GM18907 (cell line): Measurements from ENCODE around the gene SCD5.
A peak's percentile ranks its signal among the peaks of the same experiment; 100 is the strongest.
"Not testable (repeated sequence)": the region's sequence is repeated elsewhere in the genome, so short reads cannot be mapped to it uniquely, and the experiment has no call there.

Source experiments
- ATAC-seq: cut with Tn5 transposase; IDR thresholded peaks from one replicate; pipeline ENCODE4 v1.9.1; 2021; ENCODE audit warnings: mild to moderate bottlenecking, moderate library complexity; ENCODE audit not compliant: unreplicated experiment

Gene SCD5

GRCh38 chr4:82798168-82799005 lies at the start of gene SCD5:
TSS of gene SCD5 (minus strand) at chr4:82798796. CDS start at chr4:82798537, 259 bp downstream.
- ATAC-seq, result peak; percentile 91

DNA sequence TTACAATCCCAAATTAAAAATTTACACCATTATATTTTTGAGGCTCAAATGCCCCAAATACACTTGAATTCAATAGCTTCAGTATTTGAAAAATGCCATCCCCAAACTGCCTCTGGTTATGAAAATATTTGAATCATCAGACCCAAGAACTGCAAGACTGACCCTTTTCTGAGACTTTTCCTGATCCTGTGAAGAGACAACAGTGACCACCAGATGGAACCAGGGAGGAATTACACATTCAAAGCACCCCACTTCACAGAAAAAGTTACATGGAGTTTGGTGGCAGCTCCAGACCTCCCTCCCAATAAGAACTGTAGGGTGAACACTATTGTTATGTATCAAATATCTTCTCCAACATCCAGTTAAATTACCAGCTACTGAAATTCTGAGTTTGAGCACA lies 44.0 kb upstream of the SCD5 start:
- no peak for ATAC-seq

- ATAC-seq, result no peak
Observed at GRCh38 chr4:82839624-82840023, 41.0 kb upstream of the SCD5 start.

GRCh38 chr4:82833696-82834313 lies 35.2 kb upstream of the SCD5 start:
- no peak for ATAC-seq

GRCh38 chr4:82833060-82833459 lies 34.5 kb upstream of the SCD5 start:
- ATAC-seq, result not testable (repeated sequence)

DNA sequence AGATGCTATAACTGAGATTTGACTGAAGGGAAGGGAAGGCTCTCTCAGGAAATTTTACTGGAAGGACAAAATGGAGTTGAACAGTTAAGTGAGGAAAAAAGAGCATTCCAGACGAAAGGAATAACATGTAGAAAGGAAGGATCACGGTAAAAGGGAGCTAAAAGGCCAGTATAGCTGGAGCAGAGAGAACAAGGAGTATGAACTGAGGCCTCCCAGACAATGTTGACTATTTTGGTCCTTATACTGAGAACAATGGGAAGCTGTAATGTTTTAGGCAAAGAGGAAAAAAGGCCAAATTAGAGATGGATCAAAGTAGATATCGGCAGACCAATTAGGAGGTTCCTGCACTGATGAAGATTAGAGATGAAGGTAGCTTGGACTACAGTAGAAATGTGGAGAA lies 26.8 kb upstream of the SCD5 start:
- ATAC-seq, result no peak

DNA sequence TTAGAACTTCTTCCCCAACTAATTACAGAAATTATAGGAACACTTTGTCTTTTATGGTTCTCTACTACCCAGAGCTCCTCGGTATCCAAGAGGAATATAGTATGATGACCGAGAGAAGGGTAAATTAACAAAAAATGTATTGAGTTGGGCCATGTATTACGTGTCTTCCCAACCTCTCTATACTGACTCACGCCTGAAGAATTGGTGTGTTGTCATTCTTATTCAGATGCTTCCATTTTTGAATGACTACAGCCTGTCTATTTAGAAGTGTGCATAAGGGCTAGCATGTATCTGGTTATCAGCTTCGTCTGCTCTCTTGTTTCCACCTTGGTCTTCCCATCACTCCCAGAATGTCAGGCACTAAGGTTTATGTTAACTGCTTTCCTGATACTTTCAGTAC lies 24.5 kb upstream of the SCD5 start:
- ATAC-seq, result no peak

DNA sequence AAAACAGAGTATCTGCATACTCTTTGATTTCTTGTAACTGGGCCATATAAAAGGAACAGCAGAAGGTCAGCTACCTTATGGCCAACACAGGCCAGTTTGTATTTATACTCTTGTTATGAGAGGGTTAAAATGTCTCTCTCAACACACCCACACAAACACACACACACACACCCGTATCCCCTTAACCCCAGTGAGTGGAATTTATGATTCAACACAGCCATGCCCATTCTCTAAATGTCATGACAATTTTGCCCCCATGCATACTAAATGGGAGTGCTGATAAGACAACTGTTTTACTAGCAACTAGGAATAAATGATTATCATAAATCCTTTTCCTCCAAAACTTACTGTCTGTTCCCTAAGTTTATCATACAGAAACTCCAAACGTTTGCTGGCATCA lies 22.1 kb upstream of the SCD5 start:
- ATAC-seq, result no peak

DNA sequence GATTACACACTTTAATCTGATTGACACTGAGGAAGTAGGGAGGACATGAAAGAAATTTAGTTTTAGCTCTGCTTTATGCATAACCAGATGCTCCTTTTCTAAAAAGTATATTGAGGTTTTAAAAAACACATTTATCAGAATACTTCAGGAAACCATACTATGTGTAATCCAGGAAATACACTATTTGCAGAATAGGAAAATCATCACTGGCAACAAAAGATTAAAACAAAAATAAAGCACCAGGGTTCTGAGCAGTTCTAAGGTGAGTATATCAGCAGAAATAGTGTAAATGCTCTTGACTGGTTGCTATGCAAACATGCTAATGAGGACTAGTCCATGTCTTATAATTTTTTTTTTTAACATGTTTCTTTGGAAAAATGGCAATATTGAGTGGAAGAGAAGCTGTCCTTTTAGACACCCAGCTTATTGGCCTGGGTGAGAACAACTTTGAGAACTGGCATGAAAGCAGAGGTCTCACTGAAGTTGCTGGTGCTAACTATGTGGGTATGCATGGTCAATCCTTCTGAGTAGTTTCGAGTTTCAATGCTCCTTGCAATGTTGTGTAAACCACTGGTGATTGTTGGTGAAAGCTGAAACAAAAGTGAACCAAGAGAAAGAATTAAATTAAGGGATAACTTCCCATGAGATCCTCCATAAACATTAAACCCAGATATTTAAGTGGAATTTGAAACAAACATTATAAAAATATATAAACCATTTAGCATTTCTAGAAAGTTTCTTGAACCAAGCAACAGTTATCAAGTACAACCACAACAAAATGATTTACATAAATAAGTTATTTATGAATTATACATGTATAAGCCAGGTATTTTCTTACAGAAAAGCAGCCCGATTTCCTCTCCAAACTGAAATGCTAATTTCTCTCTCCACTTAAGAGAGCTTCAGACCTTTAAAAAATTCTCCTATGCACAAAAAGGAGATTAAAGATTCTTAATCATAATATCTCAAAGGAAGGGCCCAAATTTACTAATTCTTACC lies 20.4 kb upstream of the SCD5 start:
- peak; percentile 81 for ATAC-seq

- ATAC-seq, result not testable (repeated sequence)
Observed at GRCh38 chr4:82816874-82817273, 18.3 kb upstream of the SCD5 start.

DNA sequence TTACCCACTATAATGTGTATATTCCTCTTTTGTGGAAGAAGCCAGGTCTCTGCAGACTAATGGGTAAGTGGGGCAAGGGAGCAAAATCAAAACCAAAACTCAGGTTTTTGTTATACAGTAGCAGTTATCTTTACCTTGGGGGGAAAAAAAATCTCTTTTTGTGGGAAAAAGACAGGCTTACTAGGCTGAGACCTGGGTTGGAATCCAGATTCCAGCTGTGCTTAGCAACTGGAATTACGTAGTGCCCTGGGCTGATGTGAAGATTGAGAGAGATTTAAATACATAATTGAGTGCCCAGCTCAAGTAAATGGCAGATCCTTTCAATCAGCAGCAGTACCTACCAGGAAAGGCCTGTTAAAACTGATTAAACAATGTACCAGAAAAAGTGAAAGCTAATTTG lies 15.4 kb upstream of the SCD5 start:
- no peak for ATAC-seq

GRCh38 chr4:82811838-82812341 lies 13.3 kb upstream of the SCD5 start:
- no peak for ATAC-seq

GRCh38 chr4:82811392-82811791 lies 12.8 kb upstream of the SCD5 start:
- no peak for ATAC-seq

DNA sequence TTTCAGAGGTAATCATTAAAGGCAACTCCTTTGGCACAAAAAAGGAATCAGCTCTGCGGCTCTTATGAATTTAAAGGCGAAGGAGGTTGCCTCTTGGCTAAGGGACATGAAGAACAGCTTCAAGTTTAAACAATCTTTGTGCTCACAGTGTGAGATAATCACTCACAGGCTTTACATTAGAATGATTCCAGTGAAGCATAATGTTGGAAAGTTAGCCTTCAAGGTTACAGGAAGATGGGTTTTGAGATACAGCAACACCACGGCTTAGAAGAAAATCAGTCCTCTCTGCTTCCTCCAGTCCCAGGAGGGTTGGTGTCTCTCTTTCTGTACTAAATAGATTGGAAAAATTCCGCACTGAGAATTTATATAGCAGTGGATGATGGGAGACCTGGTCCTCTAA lies 11.6 kb upstream of the SCD5 start:
- ATAC-seq, result no peak

DNA sequence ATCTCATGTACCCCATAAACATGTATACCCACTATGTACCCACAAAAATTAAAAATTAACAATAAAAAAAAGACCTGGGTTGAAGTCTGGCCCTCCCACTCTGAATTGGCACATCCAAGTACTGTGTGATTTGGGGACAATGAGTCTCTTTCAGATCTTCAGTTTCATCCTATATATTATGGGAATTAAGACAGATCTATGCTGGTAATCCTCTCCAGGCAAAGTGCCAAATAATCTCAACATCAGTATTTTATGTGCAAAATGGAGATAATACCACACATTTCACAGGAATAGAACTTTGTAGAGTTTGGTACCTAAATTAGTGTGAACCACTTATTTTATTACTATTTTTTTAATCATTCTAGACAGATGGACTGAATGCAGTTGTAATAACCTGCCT lies 11.0 kb upstream of the SCD5 start:
- ATAC-seq, result no peak

GRCh38 chr4:82803746-82804145 lies 5.2 kb upstream of the SCD5 start:
- ATAC-seq, result no peak

DNA sequence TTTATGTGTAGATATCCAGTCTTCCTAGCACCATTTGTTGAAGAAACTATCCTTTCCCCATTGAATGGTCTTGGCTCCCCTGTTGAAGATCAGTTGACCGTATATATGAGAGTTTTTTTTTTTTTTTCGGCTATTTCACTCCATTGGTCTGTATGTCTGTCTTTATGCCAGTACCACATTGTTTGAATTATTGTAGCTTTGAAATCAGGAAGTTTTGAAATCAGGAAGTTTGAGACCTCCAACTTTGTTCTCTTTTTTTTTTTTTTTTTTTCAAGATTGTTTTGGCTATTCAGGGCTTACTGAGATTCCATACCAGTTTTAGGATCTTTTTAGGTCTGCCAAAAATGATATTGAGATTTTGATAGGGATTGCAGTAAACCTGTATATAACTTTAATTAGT lies 4.3 kb upstream of the SCD5 start:
- no peak for ATAC-seq

DNA sequence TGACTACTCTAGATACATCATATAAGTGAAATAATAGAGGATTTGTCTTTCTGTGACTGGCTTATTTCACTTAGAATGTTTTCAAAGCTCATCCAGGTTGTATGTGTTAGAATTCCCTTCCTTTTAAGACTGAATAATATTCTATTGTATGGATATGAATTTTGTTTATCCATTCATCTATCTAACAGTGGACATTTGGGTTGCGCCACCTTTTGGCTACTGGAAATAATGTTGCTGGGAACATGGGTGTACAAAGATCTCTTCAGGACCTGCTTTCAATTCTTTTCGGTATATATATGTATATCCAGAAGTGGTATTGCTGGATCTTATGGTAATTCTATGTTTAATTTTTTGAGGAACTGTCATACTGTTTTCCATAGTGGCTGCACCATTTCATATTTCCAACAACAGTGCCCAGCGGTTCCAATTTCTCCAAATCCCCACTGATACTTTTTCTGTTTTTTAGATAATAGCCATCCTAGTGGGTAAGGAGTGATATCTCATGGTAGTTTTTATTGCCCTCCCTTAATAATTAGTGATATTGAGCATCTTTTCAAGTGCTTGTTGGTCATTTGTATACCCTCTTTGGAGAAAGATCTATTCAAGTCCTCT lies 3.4 kb upstream of the SCD5 start:
- ATAC-seq, result no peak

DNA sequence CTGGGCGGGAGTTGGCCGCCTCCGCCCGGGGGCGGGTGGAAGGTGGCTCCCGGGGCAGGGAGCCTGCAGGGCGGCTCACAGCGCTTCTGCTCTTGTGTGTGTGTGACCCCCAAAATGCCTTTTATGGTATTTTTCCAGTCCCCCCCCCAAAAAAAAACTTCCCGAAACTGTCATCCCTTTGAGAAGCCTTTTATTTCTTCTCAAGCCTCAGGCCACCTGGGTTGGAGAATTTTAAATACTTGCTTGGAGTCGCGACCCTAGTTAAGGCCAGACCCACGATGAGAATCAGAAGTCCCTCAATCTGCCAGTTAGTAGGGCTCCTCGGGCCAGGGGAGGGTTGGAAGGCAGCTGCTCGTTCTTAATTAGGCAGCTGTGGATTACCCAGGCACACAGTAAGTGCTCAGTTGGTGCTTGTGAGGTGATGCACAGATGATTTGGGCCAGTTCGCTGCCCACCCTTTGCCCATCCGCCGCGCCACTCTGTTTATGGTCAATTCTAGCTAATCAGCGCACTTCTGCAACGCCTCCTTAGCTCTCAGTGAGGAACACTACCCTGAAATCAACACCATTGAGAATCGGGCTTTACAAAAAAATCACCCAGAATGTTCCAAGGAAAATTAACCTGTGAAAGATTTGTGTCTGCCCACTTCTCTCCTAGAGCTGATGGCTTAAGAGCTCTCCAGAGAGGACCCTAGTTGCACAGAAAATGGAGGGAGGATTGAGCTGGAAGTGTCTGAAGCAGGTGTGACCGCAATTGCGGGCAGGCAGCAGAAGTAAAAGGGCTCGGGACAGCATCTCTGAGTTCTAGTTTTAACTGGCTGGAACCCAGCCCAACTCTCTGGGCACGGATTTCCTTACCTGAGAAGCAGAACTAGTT lies 648 bp upstream of the SCD5 start:
- peak; percentile 33 for ATAC-seq
